ENCODE results near the gene TMEM198. TPM values are rescaled to one million over a fixed set of nuclear protein-coding genes. Genes with fewer than 3 reads are reported as not detected.

Gene TMEM198, protein sequence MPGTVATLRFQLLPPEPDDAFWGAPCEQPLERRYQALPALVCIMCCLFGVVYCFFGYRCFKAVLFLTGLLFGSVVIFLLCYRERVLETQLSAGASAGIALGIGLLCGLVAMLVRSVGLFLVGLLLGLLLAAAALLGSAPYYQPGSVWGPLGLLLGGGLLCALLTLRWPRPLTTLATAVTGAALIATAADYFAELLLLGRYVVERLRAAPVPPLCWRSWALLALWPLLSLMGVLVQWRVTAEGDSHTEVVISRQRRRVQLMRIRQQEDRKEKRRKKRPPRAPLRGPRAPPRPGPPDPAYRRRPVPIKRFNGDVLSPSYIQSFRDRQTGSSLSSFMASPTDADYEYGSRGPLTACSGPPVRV
- total RNA-seq (2022; extraction: Qiagen RNA extraction): 0.56 to 1.2 TPM (median 1.1 TPM) in 5 replicates

DNA sequence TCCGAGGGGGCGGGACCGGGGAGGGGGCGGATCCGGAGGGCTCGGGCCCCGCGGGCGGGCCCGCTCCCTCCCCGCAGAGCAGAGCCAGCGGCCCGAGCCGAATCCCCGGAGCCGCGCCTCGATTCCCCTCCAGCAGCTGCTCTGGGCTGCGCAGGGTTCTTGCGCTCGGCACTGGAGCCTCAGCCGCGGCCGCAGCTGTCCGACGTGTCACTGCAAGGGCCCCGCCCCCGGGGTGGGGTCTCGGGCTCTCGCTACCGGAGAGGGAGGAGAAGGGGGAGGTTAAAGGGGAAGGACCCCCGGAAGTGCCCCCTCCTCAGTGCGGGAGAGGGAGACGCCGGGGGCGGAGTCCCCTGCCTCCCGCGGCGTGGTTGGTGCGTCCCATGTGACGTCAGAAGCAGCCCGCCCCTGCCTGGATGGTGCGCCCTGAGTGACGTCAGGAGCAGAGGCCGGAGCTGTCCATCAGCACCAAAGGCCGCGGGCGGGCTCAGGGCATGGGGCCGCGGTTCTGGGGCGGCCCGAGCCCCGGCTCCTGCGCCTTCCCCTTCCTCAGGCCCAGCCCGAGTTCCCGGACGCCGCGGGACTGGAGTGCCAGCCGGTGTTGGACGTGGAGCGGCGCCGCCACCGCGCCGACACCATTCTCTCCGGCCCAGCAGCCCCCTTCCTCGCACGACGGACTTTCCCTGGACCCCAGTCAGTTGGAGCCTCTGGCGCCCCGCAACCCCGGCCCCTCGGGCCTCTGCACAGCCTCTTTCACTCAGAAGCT lies at the start of gene TMEM198, which contains the start of gene CHPF:
Gene TMEM198 (plus strand): TSS at position 433 of the 763 bp plus-strand sequence. CDS start 700 bp downstream, outside the sequence.
Gene CHPF (minus strand): TSS at position 214 of the 763 bp plus-strand sequence. CDS start 271 bp downstream, outside the sequence.

DNA sequence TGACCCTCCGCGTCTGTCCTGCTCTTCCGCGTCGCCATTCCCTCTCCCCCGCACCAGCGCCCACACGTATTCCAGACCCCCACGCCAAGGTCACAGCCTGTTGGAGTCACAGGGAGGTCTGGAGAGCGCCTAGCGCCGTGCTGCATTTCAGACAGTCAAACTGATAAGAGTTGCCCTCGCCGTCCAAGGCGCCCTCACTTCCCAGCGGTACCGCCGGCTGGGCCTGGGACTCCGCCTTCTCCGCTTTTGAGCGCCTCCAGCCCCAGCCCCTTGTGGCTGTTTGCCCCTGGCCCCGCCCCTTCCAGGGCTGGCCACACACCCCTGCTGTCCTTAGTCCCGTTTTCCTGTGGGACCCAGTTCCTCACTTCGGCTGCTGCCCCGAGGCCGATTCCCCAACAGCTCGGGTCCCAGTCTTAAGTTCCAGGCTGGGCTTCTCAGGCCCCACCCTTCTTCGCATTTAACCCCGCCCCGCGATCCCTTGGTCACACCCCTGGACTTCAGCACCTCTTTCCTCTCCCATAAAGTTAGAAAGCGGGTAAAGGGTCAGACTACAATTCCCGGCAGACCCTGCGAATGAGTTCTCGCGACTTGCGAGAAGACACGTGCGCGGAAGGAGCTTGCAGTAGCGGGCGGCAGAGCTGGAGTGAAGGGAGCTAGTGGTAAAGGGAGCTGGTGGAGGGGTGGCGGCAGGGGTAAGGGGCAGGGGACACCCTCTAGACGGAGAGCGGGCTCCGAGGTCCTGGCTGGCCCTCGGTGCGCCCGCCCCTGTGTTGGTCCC lies 45.4 kb upstream of the TMEM198 start, which contains the start of gene GMPPA:
Gene GMPPA (plus strand): TSS at position 612 of the 778 bp plus-strand sequence. CDS start 1,085 bp downstream, outside the sequence.

DNA sequence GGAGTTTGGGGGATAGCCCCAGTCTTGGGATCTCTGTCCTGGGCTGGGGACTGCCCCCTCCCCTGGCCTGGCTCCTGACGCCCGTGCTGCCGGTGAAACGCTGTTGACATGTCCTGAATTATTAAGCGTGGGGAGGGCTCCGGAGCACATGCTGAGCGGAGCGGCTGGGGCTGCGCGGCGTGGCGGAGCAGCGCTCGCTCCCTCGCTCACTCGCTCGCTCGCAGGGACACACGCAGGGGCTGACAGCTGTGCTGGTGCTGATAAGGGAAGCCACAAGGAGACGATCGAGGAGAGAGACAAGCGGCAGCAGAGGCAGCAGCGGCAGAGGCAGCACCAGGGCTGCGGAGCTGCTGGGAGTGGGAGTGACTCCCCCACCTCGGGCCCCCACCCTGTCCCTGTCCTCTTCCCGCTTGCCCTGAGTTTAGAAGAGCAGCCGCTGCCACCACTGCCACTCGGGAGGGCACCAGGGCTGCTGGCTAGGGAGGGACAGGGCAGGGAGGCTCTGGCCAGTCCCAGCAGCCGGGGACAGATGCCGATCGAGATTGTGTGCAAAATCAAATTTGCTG lies 29.5 kb upstream of the TMEM198 start, which contains the start of gene ASIC4:
Gene ASIC4 (plus strand): TSS at position 287 of the 566 bp plus-strand sequence. CDS start 243 bp downstream, at position 530.

DNA sequence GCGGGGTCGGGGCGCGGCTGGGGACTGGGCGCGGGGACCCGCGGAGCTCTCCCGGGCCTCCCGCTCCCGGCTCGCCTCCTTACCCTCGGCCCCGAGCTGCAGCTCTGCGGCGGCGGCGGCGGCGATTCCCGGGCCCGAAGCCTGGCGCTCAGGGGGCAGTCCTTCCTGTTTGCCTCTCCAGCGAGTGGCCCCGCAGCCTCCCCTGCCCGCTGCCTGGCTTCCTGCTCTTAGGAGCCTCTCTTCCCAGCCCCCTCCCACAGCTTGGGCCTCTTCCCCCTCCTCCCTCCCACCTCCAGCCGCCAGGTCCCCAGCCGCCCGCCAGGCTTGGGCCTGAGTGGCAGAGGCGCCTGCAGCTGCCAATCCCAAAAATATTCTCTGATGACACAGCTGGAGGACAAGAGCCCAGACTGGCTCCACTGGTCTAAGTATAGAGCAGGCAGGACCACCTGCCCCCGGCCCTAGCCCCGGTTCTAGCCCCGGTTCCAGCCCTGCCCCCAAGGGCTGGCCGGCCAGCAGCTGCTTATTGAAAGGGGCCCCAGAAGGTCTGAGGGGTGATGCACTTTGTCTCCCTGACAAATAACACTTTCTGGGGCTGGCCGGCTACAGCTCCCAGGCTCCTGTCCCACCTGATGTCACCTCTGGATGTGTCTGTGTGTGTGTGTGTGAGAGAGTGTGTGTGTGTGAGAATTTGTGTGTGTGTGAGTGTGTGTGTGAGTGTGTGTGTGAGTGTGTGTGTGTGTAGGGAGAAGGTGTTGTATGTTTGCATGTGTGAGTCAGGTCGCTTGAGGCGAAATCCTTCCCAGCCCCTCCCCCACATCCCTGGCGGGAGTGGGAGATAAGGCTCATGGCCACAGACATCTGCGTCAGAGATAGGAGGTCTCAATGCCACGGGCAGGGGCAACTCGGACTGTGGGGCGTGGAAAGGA lies 27.7 kb downstream of the TMEM198 start, which contains the start of gene OBSL1:
Gene OBSL1 (minus strand): TSS at position 229 of the 926 bp plus-strand sequence. CDS start 307 bp downstream, outside the sequence.

DNA sequence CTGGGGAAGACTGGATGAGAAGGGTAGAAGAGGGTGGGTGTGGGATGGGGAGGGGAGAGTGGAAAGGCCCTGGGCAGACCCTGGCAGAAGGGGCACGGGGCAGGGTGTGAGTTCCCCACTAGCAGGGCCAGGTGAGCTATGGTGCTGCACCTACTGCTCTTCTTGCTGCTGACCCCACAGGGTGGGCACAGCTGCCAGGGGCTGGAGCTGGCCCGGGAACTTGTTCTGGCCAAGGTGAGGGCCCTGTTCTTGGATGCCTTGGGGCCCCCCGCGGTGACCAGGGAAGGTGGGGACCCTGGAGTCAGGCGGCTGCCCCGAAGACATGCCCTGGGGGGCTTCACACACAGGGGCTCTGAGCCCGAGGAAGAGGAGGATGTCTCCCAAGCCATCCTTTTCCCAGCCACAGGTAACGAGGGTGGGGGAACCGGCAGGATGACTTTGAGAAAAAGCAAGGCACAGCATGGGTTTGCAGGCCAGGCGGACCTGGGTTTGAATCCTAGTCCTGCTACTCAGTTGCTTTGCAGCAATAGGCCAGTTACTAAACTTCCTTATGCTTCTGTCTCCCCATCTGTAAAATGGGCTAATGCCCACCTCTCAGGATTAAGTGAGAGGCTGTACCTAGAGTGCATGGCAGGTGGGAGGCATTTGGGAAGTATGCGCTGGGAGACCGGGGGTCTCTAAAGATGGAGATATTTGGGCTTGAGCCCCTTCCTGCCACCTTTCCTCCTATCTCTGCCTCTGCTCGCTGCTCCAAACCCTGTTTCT lies 28.6 kb downstream of the TMEM198 start, which contains the start of gene INHA:
Gene INHA (plus strand): TSS at position 74 of the 765 bp plus-strand sequence. CDS start 65 bp downstream, at position 139.

DNA sequence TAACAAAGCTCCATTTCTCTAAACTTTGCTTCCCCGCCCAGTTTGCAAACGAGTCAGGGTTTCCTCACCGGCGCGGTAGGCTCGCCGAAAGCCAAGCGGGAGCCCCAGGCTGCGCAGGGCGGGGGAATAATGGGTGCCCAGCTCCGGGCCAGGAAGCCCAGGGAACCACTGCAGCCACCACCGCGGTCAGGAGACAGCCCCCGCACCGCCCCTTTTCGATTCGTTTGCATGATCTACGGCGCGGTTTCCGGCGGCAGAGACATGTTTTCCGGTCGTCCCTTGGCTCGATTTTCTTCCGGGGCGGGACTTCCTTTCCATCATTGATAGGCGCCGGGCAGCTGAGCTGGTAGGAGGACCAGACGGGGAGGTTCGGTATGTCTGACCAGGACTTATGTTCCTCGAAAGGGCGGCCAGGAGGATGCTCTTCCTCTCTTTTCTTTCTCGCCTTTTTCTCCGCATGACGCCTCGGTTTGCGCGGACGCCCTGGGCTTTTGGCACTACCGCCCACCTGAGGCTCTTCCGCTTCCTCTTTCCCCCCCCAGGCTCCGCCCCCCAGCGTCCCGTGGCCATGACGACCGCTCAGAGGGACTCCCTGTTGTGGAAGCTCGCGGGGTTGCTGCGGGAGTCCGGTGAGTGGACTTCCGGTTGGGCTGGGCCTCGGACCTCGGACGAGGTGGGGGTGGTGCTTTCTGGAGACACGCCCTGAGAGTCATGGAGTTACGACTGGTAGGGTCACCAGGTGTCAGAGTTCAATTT lies 53.9 kb downstream of the TMEM198 start, which contains the start of gene STK11IP:
Gene STK11IP (plus strand): TSS at position 306 of the 756 bp plus-strand sequence. CDS start 263 bp downstream, at position 569.

Other genes with a start within 250 kb of the TMEM198 start
- 0.97 to 1.8 TPM (median 1.4 TPM) in 5 replicates for gene PTPRN, start 234.6 kb upstream of the TMEM198 start, total RNA-seq (2022; extraction: Qiagen RNA extraction)
- not detected in 5 replicates for gene RESP18, start 211.3 kb upstream of the TMEM198 start, total RNA-seq (2022; extraction: Qiagen RNA extraction)
- gene DNPEP, start 156.1 kb upstream of the TMEM198 start, total RNA-seq (2022; extraction: Qiagen RNA extraction): 52.0 to 63.4 TPM (median 55.8 TPM) in 5 replicates
- gene DES, start 125.7 kb upstream of the TMEM198 start, total RNA-seq (2022; extraction: Qiagen RNA extraction): 0.38 to 0.47 TPM (median 0.45 TPM) in 5 replicates
- gene SPEG, start 109.2 kb upstream of the TMEM198 start, total RNA-seq (2022; extraction: Qiagen RNA extraction): 7.0 to 12.6 TPM (median 9.4 TPM) in 5 replicates
- 33.1 to 38.9 TPM (median 37.2 TPM) in 5 replicates for gene GMPPA, start 45.1 kb upstream of the TMEM198 start, total RNA-seq (2022; extraction: Qiagen RNA extraction)
- gene ASIC4, start 29.5 kb upstream of the TMEM198 start, total RNA-seq (2022; extraction: Qiagen RNA extraction): 0.05 to 0.08 TPM (median 0.05 TPM) in 4 of 5 replicates, not detected in the other
- 16.9 to 30.5 TPM (median 28.2 TPM) in 5 replicates for gene CHPF, start 219 bp upstream of the TMEM198 start, total RNA-seq (2022; extraction: Qiagen RNA extraction)
- gene OBSL1, start 27.5 kb downstream of the TMEM198 start, total RNA-seq (2022; extraction: Qiagen RNA extraction): 15.2 to 24.0 TPM (median 22.3 TPM) in 5 replicates
- gene INHA, start 28.3 kb downstream of the TMEM198 start, total RNA-seq (2022; extraction: Qiagen RNA extraction): 0.35 to 0.47 TPM (median 0.38 TPM) in 5 replicates
- gene STK11IP, start 53.8 kb downstream of the TMEM198 start, total RNA-seq (2022; extraction: Qiagen RNA extraction): 9.9 to 18.3 TPM (median 16.3 TPM) in 5 replicates
- gene SLC4A3, start 83.6 kb downstream of the TMEM198 start, total RNA-seq (2022; extraction: Qiagen RNA extraction): 1.9 to 4.0 TPM (median 2.9 TPM) in 5 replicates